ENCODE measurements around the gene GPATCH8.
"Not testable (repeated sequence)": the region's sequence is repeated elsewhere in the genome, so short reads cannot be mapped to it uniquely, and the experiment has no call there.

Gene GPATCH8

DNA sequence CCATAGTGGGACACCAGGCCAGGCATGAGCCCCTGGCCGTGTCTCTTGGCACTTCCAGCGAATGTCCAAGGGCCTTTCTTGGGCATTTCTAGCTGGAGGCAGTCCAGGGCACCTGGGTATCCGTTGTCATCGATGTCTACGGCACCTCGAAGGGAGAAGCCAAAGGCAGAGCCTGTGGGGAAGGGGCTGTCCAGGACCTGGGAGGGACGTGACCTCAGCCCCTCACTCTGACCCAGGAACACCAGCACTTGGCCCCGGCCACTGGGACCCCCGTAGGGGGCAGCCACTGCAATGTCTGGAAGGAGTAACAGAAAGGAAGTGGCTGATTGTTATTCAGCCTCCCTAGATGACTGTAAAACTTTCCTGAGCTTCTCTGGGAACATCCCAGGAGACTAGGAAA, 122.4 kb downstream of the GPATCH8 start:
- no peak for DNase-seq (ENCODE audit: insufficient read length, low spot score)
- peak; percentile 4 for FAIRE-seq

DNA sequence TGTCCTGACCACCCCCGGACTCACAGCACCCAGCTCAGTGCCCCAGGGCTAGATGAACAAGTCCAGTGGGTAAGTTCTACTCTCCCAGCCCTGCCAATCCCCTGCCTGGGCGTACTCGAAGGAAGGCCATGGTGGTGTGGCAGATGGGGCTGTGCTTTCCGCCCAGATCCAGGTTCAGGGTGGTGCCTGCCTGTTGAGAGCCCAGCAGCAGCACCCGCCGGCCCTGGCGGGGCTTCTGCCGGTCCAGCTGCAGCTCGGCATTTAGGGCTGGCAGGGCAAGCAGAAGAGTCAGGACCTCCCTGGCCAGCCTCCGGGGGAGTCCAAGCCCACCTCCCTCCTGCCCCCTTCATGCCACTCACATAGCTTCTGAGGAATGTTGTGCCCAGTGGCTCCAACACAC, 123.3 kb downstream of the GPATCH8 start:
- DNase-seq (ENCODE audit: insufficient read length, low spot score) (no peak), FAIRE-seq (peak; percentile 75)

DNA sequence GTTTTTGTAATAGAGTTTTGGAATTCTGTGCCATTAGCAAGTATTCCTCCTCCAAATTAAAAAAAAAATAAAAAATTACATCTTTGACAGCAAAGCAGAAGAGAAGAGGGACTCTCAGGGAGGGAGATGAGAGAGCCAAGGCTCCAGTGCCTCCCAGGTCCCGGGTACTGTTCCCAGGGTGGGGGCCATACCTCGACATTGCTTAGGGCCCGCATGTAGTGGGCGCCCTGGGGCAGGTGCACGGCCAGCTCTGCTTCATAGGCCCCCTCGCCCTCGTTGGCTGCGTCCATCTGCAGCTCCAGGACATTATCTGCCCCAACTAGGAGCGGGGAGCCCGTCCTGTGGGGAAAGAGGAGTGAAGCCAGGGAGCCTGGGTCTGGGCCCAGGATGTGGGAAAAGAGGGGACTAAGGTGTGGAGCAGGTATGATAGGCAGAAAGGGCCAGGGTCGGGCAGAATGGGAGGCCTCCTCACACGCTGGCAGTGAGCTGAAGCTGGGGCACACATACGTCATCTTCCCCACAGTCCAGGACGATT, 125.0 kb downstream of the GPATCH8 start:
- DNase-seq (ENCODE audit: insufficient read length, low spot score) (no peak), FAIRE-seq (peak; percentile 69)

DNA sequence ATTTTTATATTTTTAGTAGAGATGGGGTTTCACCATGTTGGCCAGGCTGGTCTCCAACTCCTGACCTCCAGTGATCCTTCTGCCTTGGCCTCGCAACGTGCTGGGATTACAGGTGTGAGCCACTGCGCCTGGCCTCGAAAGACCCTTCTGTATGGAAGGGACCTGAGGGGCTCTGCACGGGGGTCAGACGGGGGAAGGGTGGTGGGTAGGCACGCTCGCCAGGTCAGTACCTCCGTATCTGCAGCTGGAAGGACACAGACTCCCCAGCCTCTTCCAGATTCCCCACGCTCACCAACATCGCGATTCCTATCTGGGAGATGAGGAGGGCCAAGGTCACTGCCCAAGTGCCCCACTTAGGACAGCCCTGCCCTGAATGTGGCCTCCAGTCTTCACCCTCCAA, 126.4 kb downstream of the GPATCH8 start:
- FAIRE-seq (no peak), DNase-seq (ENCODE audit: insufficient read length, low spot score) (no peak)

DNA sequence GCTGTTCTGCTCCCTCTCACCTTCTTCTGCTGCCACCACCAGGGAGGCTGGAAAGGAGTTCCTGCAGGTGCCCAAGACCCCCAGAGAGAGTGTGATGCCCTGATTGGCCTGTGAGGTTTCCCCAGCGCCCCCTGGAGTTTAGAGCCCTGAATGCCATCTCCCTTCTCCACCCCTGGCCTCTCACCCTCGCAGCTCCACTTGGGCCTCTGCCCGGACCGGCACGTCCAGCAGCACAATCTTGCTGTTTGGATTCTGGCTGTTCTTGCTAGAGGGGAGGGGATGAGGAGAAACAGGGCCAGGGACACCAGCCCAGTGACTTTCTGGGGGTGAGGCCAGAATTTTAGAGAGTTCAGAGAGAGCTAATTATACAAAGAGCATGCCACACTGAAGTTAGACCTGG, 127.1 kb downstream of the GPATCH8 start:
- DNase-seq (ENCODE audit: insufficient read length, low spot score) (no peak), FAIRE-seq (peak; percentile 63)

DNA sequence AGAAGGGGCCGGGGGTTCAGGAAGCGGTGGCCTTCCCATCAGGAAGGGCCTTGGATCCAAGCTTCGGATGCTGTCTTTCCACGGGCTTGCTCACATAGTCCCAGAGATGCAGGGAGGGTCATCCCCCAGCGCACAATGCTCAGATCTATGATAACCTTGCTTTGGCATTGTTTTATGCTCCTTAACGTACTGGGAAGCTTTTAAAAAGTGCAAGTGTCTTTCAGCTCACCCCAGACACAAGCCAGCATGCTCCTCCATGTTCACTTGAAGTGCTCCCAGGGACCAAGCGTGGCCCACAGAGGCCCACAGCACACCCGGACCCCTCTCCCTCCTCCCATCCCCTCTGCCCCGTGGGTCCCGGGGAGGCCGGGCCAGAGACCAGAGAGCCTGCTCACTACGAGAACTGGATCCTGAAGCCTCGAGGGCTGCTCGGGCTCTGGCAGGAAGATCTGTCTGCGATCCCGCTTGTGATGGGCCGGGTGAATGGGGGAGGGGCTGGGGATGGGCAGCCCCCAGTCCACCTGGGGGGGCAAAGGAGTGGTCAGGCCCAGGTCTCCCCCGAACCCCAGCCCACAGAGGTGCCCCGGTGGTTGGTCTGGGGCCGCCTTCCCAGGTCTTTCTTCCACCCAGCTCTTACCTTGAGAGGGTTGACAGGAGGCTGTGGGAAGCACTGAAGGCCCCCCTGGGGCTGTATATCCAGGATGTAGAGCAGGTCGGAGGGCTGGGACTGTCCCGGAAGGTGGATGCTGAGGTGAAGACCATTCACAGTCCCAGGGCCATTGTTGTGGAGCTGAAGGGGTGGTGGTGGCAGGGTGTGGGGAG, 127.8 kb downstream of the GPATCH8 start:
- FAIRE-seq (no peak), DNase-seq (ENCODE audit: insufficient read length, low spot score) (no peak)

DNA sequence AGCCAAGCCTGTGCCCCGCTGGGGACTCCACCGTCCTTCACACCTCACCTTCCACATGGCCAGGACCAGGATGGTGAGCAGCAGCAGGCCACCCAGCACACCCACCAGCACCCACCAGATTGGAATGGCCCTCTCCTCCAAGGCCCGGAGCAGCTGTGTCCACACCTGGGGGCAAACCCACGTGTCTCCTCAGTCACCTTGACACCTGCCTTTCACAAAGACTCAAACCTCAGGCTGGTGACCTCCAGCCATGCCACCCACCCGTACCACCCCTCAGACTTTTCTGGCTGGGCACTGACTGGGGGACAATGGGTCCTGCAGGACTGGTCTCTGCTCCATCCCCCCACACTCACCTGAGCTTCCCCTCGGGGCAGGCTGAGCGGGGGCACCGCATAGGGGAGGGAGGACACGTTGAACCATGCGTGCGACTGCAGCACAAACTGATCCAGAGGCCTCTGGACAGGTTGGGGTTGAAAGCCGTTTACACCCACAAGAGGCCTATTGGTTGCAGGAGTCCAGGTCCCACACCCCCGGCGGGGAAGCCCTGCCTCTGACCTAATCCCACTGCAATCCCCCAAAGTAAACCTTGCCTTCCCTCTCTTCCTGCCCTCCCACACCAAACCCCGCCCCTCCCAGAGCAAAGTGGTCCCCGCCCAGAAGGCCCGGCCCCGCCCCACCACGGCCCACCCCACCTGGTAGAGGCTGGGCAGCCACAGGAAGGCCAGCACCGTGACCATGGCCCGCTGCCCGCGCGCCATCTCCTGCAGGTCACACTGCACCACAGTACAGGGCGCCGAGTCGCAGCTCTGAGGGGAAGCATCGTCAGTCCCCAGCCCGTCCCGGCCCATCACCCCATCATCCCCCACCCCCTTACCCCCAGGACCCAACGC, 128.7 kb downstream of the GPATCH8 start:
- FAIRE-seq = no peak
- no peak for DNase-seq (ENCODE audit: insufficient read length, low spot score)

DNA sequence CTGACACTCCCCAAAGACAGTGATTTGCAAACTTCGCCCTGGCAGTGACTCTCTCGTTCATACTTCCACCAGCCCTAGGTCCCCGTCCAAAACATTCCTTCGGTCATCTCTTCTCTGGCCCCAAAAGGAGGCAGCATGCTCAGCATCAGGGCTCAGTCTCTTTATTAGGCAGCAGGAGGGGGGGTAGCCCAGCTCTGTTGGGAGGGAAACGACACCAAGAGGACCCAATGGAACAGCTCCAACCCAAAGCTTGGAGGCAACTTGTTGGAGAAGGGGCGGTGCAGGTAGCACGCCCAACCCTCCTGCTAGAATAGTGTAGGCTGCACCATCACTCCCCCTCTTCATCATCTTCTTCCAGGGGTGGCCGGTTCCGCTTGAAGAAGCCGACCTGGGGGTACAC, 131.2 kb downstream of the GPATCH8 start:
- FAIRE-seq = no peak

DNA sequence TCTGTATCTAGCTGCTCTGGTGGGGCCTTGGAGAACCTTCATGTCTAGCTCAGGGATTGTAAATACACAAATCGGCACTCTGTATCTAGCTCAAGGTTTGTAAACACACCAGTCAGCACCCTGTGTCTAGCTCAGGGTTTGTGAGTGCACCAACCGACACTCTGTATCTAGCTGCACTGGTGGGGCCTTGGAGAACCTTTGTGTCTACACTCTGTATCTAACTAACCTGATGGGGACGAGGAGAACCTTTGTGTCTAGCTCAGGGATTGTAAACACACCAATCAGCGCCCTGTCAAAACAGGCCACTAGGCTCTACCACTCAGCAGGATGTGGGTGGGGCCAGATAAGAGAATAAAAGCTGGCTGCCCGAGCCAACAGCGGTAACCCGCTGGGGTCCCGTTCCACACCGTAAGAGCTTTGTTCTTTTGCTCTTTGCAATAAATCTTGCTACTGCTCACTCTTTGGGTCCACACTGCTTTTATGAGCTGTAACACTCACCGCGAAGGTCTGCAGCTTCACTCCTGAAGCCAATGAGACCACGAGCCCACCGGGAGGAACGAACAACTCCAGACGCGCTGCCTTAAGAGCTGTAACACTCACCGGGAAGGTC, 133.7 kb downstream of the GPATCH8 start:
- FAIRE-seq; DNase-seq (ENCODE audit: insufficient read length, low spot score): not testable (repeated sequence)

More for the DNA sequence above, 131.2 kb downstream of the GPATCH8 start:
- no peak for DNase-seq (ENCODE audit: insufficient read length, low spot score)

DNA sequence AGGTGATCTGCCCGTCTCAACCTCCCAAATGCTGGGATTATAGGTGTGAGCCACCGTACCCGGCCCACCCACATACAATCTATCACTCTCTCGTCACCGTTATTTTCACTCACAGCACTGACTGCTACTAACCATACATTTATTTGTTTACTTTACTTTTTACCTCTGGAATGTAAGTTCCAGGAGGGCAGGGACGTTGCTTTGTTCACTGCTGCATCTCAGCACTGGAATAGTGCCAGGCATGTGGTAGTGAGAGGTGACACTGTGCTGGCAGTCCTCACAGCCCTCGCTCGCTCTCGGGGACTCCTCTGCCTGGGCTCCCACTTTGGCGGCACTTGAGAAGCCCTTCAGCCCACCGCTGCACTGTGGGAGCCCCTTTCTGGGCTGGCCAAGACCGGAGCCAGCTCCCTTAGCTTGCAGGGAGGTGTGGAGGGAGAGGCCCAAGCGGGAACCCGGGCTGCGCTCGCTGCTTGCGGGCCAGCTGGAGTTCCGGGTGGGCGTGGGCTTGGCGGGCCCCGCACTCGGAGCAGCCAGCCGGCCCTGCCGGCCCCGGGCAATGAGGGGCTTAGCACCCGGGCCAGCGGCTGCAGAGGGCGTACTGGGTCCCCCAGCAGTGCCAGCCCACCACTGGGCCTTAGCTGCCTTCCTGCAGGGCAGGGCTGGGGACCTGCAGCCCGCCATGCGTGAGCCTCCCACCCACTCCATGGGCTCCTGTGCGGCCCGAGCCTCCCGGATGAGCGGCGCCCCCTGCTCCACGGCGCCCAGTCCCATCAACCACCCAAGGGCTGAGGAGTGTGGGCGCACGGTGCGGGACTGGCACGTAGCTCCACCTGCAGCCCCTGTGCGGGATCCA, 134.6 kb downstream of the GPATCH8 start:
- FAIRE-seq; DNase-seq (ENCODE audit: insufficient read length, low spot score): not testable (repeated sequence)

DNA sequence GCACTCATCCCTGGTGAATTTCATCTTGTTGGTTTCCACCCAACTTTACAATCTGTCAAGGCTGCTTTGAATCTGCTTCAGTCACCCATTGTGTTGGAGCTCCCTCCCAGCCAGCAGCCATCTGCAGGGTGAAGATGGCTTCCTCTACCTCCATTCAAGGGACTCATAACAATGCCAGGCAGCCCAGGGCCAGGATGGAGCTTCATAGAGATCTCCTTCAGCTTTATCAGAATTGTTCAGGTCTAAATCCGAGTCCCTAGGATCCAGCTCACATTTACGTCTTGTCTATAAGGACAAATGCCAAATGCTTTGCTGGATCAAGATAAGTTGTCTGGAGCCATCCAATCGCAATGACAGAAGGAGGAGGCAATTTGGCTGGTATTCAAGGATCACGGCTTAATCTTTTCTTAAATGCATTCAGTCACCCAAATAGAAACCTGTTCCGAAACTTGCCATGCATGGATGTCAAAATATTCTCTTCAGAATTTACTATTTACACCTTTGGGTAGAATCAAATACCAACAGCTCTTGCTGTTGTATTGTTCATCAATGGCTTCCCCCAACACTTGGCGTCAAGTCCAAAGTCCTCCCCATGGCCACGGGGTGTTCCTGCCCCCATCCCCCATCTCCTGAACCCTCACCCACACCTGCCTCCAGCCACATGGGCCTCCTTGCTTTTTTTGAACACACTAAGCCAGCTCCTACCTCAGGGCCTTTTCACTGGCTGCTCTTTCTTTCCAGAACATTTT, 135.8 kb downstream of the GPATCH8 start:
- DNase-seq (ENCODE audit: insufficient read length, low spot score) (no peak), FAIRE-seq (no peak)

DNA sequence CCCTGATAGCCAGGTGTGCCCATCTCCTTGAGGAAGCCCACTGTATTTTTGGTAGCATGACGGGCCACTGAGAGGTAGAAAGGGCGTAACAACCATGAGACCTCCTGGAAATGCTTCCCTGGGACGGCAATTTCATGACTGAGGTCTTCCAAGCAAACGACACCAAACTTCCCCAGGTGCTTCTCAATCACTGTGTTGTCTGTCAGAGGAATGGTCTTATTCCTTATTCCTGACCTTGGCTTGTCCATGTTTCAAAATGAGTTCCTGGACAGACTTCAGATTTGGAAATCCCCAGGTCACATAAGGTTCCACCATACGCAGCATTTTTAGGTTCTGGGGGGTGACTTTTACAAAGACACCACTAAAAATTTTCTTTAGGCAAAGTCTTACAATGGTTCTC, 138.2 kb downstream of the GPATCH8 start:
- not testable (repeated sequence) for DNase-seq (ENCODE audit: insufficient read length, low spot score); FAIRE-seq

DNA sequence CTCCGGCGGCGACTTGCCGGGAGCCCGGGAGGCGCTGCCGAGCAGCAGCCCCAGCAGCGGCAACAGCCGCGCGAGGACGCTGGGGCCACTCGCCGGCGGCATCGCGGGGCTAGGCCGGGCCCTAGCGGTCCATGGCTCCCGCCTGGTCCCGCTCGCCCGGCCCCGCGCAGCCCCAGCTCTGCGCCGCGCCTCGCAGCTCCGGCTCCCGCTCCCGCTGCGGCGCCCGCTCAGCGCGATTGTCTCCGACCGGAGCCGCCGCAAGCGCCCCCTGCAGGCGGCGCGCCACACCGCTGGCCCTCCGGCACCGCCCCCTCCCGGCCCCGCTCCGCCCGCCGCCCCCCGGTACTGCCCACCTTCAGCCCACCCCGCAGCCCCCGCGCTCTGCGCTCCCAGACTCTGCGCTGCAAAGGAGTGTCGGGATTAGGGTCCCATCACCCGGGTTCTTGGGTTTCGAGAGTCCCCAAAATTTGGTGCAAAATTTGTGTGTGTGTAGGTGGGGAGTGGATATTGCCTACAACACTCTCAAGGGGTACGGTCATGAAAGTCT, 139.5 kb downstream of the GPATCH8 start, which contains the start of gene FAM171A2:
TSS of gene FAM171A2 (minus strand) at position 241 of the 547 bp plus-strand sequence. CDS start at position 102, 139 bp downstream.
- DNase-seq (ENCODE audit: insufficient read length, low spot score) (peak; percentile 82), FAIRE-seq (peak; percentile 91)

DNA sequence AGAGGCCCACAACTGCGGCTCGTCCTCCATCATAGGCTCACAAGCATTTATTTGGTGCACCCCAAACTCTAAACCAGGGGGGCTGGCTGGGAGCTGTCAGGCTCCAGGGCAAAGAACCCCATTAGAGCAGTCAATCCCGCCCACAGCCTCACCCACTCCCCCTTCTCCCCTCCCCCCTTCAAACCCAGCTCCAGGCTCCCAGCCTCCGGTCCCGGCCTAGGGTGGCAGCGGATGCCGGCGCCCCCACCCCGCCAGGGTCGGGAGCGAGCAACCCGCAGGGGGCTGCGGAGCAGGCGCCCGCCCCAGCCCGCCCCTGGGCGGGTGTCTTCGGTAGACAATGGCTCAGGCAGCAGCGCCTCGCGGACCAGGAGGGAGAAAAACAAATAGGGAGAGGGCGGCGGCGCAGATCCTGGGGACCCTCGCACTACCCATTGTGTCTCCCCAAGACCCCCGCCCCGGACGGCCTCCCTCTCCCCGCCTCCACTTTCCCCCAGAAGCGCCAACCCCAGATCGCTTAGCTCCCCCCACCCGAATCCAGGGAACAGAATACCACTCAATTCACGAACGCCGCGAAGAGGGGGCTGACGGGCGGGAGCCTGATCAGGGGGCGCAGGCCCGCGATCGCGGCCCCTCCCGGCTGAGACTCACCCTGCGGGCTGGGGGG, 140.1 kb downstream of the GPATCH8 start:
- FAIRE-seq (no peak), DNase-seq (ENCODE audit: insufficient read length, low spot score) (peak; percentile 58)

DNA sequence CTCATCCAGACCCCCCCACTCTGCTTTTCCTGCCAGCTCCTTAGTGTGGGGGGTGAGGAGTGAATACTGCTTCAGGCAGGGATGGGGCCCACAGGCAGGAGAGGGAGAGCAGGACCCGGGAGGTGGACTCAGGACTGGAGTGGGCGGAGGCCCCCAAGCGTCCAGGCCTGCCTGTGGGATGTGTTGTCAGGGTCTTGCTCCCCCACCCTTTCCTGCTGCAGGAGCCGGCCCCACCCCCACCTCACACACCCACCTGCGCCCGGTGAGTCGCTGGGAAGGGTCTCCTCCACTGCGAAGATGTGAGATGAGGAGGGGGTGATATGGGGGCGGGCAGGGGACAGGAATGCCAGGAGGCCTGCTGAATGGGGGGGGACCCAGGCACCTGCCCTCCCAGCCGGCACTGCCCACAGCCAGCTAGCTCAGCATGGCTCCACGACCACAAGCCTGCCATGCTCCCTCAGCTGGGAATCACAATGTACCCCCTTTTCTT, 140.7 kb downstream of the GPATCH8 start:
- FAIRE-seq (peak; percentile 33), DNase-seq (ENCODE audit: insufficient read length, low spot score) (no peak)

DNA sequence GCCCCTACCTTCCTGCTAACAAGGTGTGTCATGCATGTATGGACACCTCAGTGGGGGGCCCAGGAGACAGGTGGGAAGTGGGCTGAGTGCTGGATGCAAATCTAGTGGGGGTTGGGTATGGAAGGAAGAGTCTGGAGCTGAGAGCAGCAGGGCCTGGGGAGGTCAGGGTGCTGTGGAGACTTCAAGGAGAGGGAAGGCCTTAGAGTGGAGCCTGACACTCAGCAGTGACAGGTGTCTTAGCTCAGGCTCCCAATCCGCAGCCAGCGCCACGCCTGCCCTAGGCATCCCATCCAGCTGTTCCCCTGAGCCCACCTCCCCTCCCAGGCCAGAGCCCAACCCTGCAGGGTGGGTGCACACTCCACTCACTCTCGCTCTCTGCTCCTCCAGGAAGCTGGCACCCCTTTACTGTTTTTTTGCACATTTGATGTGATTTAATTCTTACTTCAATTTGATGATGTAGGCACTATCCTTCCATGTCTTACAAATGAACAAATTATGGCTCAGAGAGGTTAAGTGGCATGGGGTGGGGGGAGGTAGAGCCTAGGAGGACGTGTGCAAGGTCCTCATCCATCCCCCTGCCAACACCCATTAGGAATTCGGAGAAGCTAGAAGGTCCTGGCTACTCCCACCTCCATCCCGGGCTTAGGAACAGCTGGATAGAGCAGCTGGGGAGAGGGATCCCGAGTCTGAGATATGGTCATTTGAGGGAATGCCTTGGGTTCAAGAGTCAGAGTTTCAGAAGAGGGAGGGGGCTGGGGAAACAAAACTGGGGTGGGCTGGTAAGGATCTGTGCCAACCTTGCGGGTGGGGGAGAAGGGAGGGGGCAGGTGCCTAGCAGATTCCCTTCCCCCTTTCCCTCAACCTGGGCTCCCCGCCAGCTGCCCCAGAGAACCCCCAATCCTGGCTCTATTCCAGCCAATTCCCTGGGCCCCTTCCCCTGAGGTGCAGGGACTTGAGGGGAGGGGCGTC, 141.6 kb downstream of the GPATCH8 start:
- no peak for DNase-seq (ENCODE audit: insufficient read length, low spot score)
- FAIRE-seq = peak; percentile 64

DNA sequence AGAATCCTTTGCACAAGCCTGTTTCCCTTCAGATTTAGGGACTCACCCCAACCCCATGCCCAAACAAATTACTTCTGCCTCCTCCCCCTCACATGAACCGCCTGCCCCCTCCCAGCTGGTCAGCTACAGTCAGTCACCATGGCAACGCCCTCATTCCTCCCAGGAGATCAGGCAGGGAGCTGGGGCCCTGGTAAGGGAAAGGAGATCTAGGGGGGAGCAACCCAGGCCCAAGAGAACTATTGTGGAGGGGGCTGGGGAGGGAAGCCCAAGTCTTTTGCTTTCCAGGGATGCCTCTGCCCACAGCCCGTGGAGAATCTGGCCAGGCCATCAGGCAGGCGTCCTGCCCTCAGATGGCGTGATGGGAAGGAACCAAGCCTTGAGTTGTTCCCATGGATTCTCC, 142.4 kb downstream of the GPATCH8 start:
- FAIRE-seq (peak; percentile 16), DNase-seq (ENCODE audit: insufficient read length, low spot score) (no peak)

All from HTR-8/SVneo (cell line).